Body of pancreas (tissue), 4 donors: Measurements from ENCODE around the gene RAX2. TPM values are rescaled to one million over a fixed set of nuclear protein-coding genes. Genes with fewer than 3 reads are reported as not detected.

Source experiments
- ATAC-seq: fragments of 150-250 bp; one replicate; pipeline ENCODE4 v1.9.1; 2016
- DNase-seq, 4 donors: peaks; one replicate each; pipeline ENCODE4 v3.0.0-alpha.2; 2019
- H3K27ac ChIP-seq, 4 donors: fragments of 200-600 bp; sonication (generic); 1 replicate in 3 of 4; 2 replicates in 1 of 4; pipeline versions ENCODE4 v1.5.1 to v1.6.1; 2016 to 2019; ENCODE audit warnings: mild to moderate bottlenecking in 1 of 4, mixed read lengths in 1 of 4, moderate library complexity in 1 of 4
- H3K27me3 ChIP-seq, 2 donors: fragments of 200-600 bp; sonication (generic); one replicate each; pipeline ENCODE4 v1.6.0; 2016; ENCODE audit warnings: mild to moderate bottlenecking in 1 of 2
- H3K36me3 ChIP-seq, 2 donors: fragments of 200-600 bp; sonication (generic); replicated peaks in 1 of 2; 2 replicates each; pipeline ENCODE4 v1.5.1; 2016; ENCODE audit warnings: low read depth in 2 of 2; ENCODE audit not compliant: insufficient read depth in 1 of 2
- H3K4me1 ChIP-seq: fragments of 200-600 bp; sonication (generic); one replicate; pipeline ENCODE4 v1.6.0; 2016
- H3K4me3 ChIP-seq, 2 donors: fragments of 200-600 bp; sonication (generic); 1 replicate in 1 of 2; 2 replicates in 1 of 2; pipeline ENCODE4 v1.5.1; 2016 to 2019
- H3K9me3 ChIP-seq, 3 donors: fragments of 200-600 bp; sonication (generic); 1 replicate in 2 of 3; 2 replicates in 1 of 3; pipeline ENCODE4 v1.5.1; 2016
- CTCF ChIP-seq, 7 experiments: fragments of 450-650 bp in 4 of 7; fragments of 200-600 bp in 3 of 7; sonication (generic) in 3 of 7; IDR thresholded peaks; one replicate each; pipeline ENCODE4 v1.5.1; 2016 to 2019; ENCODE audit warnings: antibody characterized with exemption in 7 of 7
- POLR2A ChIP-seq, 3 donors: fragments of 450-650 bp; IDR thresholded peaks; one replicate each; pipeline ENCODE4 v1.6.1; 2016; ENCODE audit warnings: antibody characterized with exemption in 3 of 3, mild to moderate bottlenecking in 2 of 3
- WGBS, 2 donors: methylation state at CpG; one replicate each; pipeline ENCODE4 v1.1.5; 2017; 5-methylcytosine and 5-hydroxymethylcytosine counted together
- intact Hi-C: fragments of 100-400 bp; cut with DNase I; formaldehyde crosslinking; loops from one replicate; pipeline ENCODE4 v1.15.1; 2023
- total RNA-seq, 2 donors: library from RNA; depleted of rRNA; stranded (reverse); fragments of >200 nt; gene quantifications; one replicate each; pipeline ENCODE4 v1.1.0, GENCODE V29; 2016

Gene RAX2
- total RNA-seq, 2 donors from 2014 or later, result not detected

GRCh38 chr19:3796358-3796757, 24.3 kb upstream of the RAX2 start:
- H3K4me3 ChIP-seq, result no peak overlapping the region
- 77 to 80% methylated on average over 2 of the region's 2 CpGs for WGBS, 2 donors
- H3K36me3 ChIP-seq, result no peaks in the 10 kb centered on the region
- H3K9me3 ChIP-seq, result no peaks in the 10 kb centered on the region
- intact Hi-C loops, result no loop called here
- peaks cover 4% of the 10 kb centered on the region for H3K4me1 ChIP-seq
- no peak for DNase-seq
- no peak overlapping the region for H3K27ac ChIP-seq
- ATAC-seq, result no peak
- H3K27me3 ChIP-seq, result peaks cover 0 to 3% of the 10 kb centered on the region in 2 donors
- no peak for TF ChIP-seq CTCF (IDR thresholded peaks at IDR 0.05)
- TF ChIP-seq POLR2A (IDR thresholded peaks at IDR 0.05), result no peak

GRCh38 chr19:3793799-3794198, 21.8 kb upstream of the RAX2 start:
- no peaks in the 10 kb centered on the region for H3K27me3 ChIP-seq
- DNase-seq (no peak), ATAC-seq (no peak)
- TF ChIP-seq CTCF (IDR thresholded peaks at IDR 0.05) (no peak), POLR2A (IDR thresholded peaks at IDR 0.05) (no peak)
- no peaks in the 10 kb centered on the region for H3K9me3 ChIP-seq
- H3K4me3 ChIP-seq, result no peak overlapping the region
- H3K4me1 ChIP-seq, result no peaks in the 10 kb centered on the region
- intact Hi-C loops, result no loop called here
- WGBS, 2 donors, result 91 to 98% methylated on average over 3 of the region's 3 CpGs
- H3K36me3 ChIP-seq, result no peaks in the 10 kb centered on the region
- H3K27ac ChIP-seq, result no peak overlapping the region

GRCh38 chr19:3792114-3792513, 20.1 kb upstream of the RAX2 start:
- intact Hi-C loops, result no loop called here
- no peak overlapping the region for H3K4me3 ChIP-seq
- H3K36me3 ChIP-seq, result no peaks in the 10 kb centered on the region
- DNase-seq (no peak), ATAC-seq (no peak)
- TF ChIP-seq POLR2A (IDR thresholded peaks at IDR 0.05) (no peak), CTCF (IDR thresholded peaks at IDR 0.05) (no peak)
- 63 to 68% methylated on average over 3 of the region's 3 CpGs for WGBS, 2 donors
- H3K9me3 ChIP-seq, result no peaks in the 10 kb centered on the region
- H3K27me3 ChIP-seq, result no peaks in the 10 kb centered on the region
- no peak overlapping the region for H3K27ac ChIP-seq
- no peaks in the 10 kb centered on the region for H3K4me1 ChIP-seq

- 71 to 78% methylated on average over 7 of the region's 7 CpGs for WGBS, 2 donors
- DNase-seq (no peak), ATAC-seq (no peak)
- H3K36me3 ChIP-seq, result no peaks in the 10 kb centered on the region
- no peaks in the 10 kb centered on the region for H3K9me3 ChIP-seq
- no peak overlapping the region for H3K27ac ChIP-seq
- no peaks in the 10 kb centered on the region for H3K27me3 ChIP-seq
- H3K4me3 ChIP-seq, result no peak overlapping the region
- intact Hi-C loops, result no loop called here
- TF ChIP-seq POLR2A (IDR thresholded peaks at IDR 0.05) (no peak), CTCF (IDR thresholded peaks at IDR 0.05) (no peak)
- H3K4me1 ChIP-seq, result peaks cover 2% of the 10 kb centered on the region
These were observed 18.9 kb upstream of the RAX2 start for GRCh38 chr19:3790941-3791340.

- ATAC-seq (no peak), DNase-seq (no peak)
- no peak overlapping the region for H3K27ac ChIP-seq
- H3K36me3 ChIP-seq, result no peaks in the 10 kb centered on the region
- H3K27me3 ChIP-seq, result no peaks in the 10 kb centered on the region
- TF ChIP-seq POLR2A (IDR thresholded peaks at IDR 0.05), result no peak
- no peak for TF ChIP-seq CTCF (IDR thresholded peaks at IDR 0.05)
- 53 to 66% methylated on average over 5 to 6 of the region's 6 CpGs for WGBS, 2 donors
- peaks cover 5% of the 10 kb centered on the region for H3K4me1 ChIP-seq
- H3K4me3 ChIP-seq, result no peak overlapping the region
- intact Hi-C loops, result no loop called here
- no peaks in the 10 kb centered on the region for H3K9me3 ChIP-seq
These were observed 18.2 kb upstream of the RAX2 start for GRCh38 chr19:3790209-3790734.
